Ishikawa (cell line): ENCODE measurements around the gene KCNAB1.

ENCODE experiments used
- CREB1 ChIP-seq: IDR thresholded peaks from 2 replicates; pipeline ENCODE4 v1.6.1; 2012; ENCODE audit warnings: low read depth
- TF ChIP-seq, protein P1 (sequence below): IDR thresholded peaks from 2 replicates; pipeline ENCODE4 v1.6.1; 2012

DNA sequence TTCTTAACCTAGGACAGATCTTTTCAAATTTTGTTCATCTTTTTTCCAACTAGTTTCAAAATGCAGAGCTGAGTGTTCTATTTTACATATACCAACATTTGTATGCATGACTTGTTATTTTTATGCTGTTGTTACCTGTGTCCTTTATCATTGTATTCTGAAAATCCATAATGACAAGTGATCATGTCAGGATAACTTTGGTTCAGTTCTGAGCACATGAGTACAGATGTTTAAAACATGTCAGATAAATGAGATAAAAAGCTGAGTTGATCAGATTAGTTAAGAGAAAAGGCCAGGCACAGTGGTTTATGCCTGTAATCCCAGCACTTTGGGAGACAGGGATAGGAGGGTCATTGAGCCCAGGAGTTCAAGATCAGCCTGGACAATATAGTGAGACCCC is 229.6 kb downstream of the KCNAB1 start:
- TF ChIP-seq CREB1, result no peak
- TF ChIP-seq, protein P1, sequence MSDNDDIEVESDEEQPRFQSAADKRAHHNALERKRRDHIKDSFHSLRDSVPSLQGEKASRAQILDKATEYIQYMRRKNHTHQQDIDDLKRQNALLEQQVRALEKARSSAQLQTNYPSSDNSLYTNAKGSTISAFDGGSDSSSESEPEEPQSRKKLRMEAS, result no peak
